Ishikawa (cell line): ENCODE data around the gene PLA2G7.

Source experiments
- CEBPB ChIP-seq: IDR thresholded peaks from 2 replicates; pipeline ENCODE4 v1.6.1; 2012
- CREB1 ChIP-seq: IDR thresholded peaks from 2 replicates; pipeline ENCODE4 v1.6.1; 2012; ENCODE audit warnings: low read depth
- EP300 ChIP-seq: IDR thresholded peaks from 2 replicates; pipeline ENCODE4 v1.6.1; 2012; ENCODE audit warnings: borderline replicate concordance
- FOXM1 ChIP-seq: IDR thresholded peaks from 2 replicates; pipeline ENCODE4 v1.6.1; 2012; ENCODE audit warnings: low read depth, borderline replicate concordance
- RAD21 ChIP-seq: IDR thresholded peaks from 2 replicates; pipeline ENCODE4 v1.6.1; 2012; ENCODE audit warnings: low read depth
- TAF1 ChIP-seq: IDR thresholded peaks from 2 replicates; pipeline ENCODE4 v1.6.1; 2012; ENCODE audit warnings: low read depth, mild to moderate bottlenecking
- TCF12 ChIP-seq: IDR thresholded peaks from 2 replicates; pipeline ENCODE4 v1.6.1; 2012; ENCODE audit warnings: low read depth
- TEAD4 ChIP-seq: IDR thresholded peaks from 2 replicates; pipeline ENCODE4 v1.6.1; 2012
- ZBTB7A ChIP-seq: IDR thresholded peaks from 2 replicates; pipeline ENCODE4 v1.6.1; 2012; ENCODE audit warnings: low read depth
- TF ChIP-seq, protein P1 (sequence below): IDR thresholded peaks from 2 replicates; pipeline ENCODE4 v1.6.1; 2012
- TF ChIP-seq, protein P2 (sequence below): IDR thresholded peaks from 2 replicates; pipeline ENCODE4 v1.6.1; 2012; ENCODE audit warnings: low read depth, mild to moderate bottlenecking
- TF ChIP-seq, protein P3 (sequence below): IDR thresholded peaks from 2 replicates; pipeline ENCODE4 v1.6.1; 2012

DNA sequence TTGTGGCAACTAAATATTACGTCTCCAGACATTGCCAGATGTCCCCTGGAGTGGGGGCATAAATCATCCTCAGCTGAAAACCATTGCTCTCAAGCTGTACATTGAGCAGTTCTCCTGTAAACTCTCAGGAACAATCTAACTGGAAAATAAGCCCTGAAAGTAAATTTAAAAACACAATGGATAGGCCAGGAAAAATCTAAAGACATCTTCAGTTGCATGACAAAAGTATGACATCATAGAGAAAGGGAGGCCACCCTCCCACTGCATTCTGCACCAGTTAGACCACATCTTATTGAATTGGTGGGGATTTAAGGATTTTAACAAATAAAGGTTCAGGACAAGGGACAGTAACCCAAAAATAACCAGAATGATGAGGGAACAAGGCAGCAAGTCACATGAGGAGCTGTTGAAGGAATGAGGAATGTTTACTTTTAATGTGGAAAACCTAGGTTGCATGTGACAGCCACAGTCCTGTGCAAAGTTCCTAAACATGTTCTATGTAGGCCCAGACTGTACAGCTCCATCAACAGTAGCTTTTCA lies 5.3 kb downstream of the PLA2G7 start:
- TF ChIP-seq, protein P1, sequence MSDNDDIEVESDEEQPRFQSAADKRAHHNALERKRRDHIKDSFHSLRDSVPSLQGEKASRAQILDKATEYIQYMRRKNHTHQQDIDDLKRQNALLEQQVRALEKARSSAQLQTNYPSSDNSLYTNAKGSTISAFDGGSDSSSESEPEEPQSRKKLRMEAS = no peak
- no peak for TF ChIP-seq TAF1
- TF ChIP-seq, protein P2, sequence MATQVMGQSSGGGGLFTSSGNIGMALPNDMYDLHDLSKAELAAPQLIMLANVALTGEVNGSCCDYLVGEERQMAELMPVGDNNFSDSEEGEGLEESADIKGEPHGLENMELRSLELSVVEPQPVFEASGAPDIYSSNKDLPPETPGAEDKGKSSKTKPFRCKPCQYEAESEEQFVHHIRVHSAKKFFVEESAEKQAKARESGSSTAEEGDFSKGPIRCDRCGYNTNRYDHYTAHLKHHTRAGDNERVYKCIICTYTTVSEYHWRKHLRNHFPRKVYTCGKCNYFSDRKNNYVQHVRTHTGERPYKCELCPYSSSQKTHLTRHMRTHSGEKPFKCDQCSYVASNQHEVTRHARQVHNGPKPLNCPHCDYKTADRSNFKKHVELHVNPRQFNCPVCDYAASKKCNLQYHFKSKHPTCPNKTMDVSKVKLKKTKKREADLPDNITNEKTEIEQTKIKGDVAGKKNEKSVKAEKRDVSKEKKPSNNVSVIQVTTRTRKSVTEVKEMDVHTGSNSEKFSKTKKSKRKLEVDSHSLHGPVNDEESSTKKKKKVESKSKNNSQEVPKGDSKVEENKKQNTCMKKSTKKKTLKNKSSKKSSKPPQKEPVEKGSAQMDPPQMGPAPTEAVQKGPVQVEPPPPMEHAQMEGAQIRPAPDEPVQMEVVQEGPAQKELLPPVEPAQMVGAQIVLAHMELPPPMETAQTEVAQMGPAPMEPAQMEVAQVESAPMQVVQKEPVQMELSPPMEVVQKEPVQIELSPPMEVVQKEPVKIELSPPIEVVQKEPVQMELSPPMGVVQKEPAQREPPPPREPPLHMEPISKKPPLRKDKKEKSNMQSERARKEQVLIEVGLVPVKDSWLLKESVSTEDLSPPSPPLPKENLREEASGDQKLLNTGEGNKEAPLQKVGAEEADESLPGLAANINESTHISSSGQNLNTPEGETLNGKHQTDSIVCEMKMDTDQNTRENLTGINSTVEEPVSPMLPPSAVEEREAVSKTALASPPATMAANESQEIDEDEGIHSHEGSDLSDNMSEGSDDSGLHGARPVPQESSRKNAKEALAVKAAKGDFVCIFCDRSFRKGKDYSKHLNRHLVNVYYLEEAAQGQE = peak; percentile 49; the same call in 1 of the 2 replicates
- no peak for TF ChIP-seq EP300
- TF ChIP-seq CREB1 = no peak
- TF ChIP-seq, protein P3, sequence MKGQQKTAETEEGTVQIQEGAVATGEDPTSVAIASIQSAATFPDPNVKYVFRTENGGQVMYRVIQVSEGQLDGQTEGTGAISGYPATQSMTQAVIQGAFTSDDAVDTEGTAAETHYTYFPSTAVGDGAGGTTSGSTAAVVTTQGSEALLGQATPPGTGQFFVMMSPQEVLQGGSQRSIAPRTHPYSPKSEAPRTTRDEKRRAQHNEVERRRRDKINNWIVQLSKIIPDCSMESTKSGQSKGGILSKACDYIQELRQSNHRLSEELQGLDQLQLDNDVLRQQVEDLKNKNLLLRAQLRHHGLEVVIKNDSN = no peak
- TF ChIP-seq RAD21 = no peak
- no peak for TF ChIP-seq FOXM1
- TF ChIP-seq TCF12 = no peak
- TF ChIP-seq CEBPB = no peak
- no peak for TF ChIP-seq TEAD4
- TF ChIP-seq ZBTB7A = no peak
